HG03521 (cell line): ENCODE data around the gene FAM90A26.
"Not testable (repeated sequence)": the region's sequence is repeated elsewhere in the genome, so short reads cannot be mapped to it uniquely, and the experiment has no call there.

ENCODE experiments used
- ATAC-seq: cut with Tn5 transposase; IDR thresholded peaks from one replicate; pipeline ENCODE4 v1.9.1; 2021; ENCODE audit warnings: mild to moderate bottlenecking, moderate library complexity; ENCODE audit not compliant: unreplicated experiment

FAM90A26 gene

GRCh38 chr4:9155101-9155886 lies 14.9 kb upstream of the FAM90A26 start:
- ATAC-seq, result not testable (repeated sequence)

DNA sequence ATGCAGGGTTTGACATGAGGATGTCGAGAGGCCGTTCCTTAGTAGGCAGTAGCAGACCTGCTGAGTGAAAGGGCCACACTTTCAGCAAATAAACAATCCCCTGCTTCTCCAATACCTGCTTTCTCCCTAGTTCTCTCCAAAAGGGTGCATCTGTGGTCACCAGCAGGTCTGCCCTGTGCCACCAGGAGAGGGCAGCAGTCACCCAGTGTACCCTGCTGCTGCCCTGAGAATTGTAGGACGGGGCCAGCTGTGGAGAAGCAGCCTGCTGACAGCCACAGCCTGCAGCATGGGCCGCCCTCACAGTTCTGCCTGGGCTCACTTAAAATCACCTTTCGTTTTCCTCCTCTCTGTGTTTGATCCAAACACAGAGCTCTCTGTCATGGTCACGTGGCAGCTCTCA lies 11.8 kb upstream of the FAM90A26 start:
- ATAC-seq, result not testable (repeated sequence)

GRCh38 chr4:9160046-9160445 lies 10.2 kb upstream of the FAM90A26 start:
- ATAC-seq, result not testable (repeated sequence)

- not testable (repeated sequence) for ATAC-seq
Observed at GRCh38 chr4:9165990-9166389, 4.2 kb upstream of the FAM90A26 start.

DNA sequence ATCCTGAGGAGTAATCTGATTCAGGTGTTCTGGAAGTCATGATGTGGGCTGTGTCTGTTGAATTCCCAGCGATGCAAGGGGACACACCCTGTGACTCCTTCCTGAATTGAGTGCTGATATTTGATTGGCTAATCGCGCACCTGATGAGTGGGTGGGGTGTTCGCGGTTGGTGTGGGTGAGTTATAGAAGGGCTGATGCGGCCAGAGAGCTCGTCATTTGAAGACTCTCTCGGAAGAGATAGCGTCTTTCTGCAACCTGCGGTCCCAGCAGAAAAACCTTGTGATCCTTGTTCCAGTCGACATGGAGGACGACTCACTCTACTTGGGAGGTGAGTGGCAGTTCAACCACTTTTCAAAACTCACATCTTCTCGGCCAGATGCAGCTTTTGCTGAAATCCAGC lies 40.1 kb downstream of the FAM90A26 start, which contains the start of gene USP17L10:
TSS of gene USP17L10 (plus strand) at position 301 of the 400 bp plus-strand sequence. CDS start at position 301, 0 bp downstream.
- not testable (repeated sequence) for ATAC-seq

DNA sequence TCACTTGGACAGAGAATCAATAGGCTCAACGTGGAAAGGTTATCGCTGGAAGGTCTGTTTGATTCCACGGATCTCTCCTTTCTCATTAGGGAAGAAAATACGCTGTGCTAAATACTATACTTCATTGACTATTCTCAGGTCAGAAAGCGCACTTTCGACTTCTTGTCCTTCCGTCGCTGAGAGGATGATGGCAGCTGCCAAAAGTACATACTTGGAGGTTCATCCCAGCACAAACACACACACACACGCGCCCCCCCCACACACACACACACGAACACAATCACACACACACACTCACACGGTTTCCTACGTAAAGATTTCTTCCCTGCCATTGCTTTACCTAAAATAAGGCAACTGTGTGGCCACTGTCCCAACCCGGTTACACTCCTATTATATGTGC lies 44.5 kb downstream of the FAM90A26 start:
- not testable (repeated sequence) for ATAC-seq

DNA sequence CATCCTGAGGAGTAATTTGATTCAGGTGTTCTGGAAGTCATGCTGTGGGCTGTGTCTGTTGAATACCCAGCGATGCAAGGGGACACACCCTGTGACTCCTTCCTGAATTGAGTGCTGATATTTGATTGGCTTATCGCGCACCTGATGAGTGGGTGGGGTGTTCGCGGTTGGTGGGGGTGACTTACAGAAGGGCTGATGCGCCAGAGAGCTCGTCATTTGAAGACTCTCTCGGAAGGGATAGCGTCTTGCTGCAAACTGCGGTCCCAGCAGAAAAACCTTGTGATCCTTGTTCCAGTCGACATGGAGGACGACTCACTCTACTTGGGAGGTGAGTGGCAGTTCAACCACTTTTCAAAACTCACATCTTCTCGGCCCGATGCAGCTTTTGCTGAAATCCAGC lies 44.9 kb downstream of the FAM90A26 start, which contains the start of gene USP17L11:
TSS of gene USP17L11 (plus strand) at position 301 of the 400 bp plus-strand sequence. CDS start at position 301, 0 bp downstream.
- ATAC-seq, result not testable (repeated sequence)

- ATAC-seq, result not testable (repeated sequence)
Observed at GRCh38 chr4:9219852-9220251, 49.6 kb downstream of the FAM90A26 start, which contains the start of gene USP17L12. TSS of gene USP17L12 (plus strand) at chr4:9220152. CDS start at chr4:9220152, 0 bp downstream.

GRCh38 chr4:9224596-9224995 lies 54.4 kb downstream of the FAM90A26 start, which contains the start of gene USP17L13:
TSS of gene USP17L13 (plus strand) at chr4:9224896. CDS start at chr4:9224896, 0 bp downstream.
- ATAC-seq, result not testable (repeated sequence)
